HG03159 (cell line): ENCODE results near the gene AMPD3.

Experiments
- ATAC-seq: cut with Tn5 transposase; IDR thresholded peaks from one replicate; pipeline ENCODE4 v1.9.1; 2021; ENCODE audit warnings: mild to moderate bottlenecking, moderate library complexity; ENCODE audit not compliant: unreplicated experiment

Gene AMPD3

DNA sequence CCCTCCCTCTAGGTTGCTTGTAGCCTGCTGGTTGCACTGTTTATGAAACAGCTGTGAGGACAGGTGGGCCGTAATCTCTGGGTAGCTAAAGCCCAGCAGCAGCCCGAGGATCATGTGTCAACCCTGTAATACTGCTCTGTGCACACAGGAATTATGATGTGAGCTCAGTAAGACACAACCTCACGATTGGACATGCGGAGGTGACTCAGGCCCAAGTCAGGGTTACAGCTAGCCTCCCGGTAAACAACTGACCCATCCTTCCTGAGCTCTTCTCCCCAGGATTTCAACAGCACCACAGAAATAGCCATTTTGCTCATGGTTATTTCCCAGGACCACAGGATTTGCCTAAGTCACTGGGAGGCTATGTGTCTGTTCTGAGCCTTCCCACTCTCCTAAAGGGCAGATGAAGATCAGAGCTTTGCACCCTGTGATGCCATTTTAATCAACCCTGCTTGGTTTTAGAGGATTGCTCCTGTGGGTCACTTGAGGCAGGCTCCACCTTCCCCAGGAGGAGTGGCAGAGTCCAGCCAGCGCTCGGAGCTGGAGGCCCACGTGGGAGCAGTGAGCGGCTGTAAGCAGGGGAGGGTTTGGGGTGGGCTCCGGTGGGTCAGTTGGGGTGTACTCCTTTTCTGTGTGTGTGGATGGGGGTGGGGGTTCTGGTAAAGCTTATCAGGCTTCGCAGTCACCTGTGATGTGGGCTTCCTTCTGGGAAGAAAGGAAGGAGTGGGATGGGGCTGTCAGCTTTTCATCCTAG is at the start of gene AMPD3:
AMPD3 (plus strand) TSS at position 387 of the 754 bp plus-strand sequence. CDS start 6,256 bp downstream, outside the sequence.
- no peak for ATAC-seq

GRCh38 chr11:10405865-10406592 is 49.0 kb upstream of the AMPD3 start:
- no peak for ATAC-seq

DNA sequence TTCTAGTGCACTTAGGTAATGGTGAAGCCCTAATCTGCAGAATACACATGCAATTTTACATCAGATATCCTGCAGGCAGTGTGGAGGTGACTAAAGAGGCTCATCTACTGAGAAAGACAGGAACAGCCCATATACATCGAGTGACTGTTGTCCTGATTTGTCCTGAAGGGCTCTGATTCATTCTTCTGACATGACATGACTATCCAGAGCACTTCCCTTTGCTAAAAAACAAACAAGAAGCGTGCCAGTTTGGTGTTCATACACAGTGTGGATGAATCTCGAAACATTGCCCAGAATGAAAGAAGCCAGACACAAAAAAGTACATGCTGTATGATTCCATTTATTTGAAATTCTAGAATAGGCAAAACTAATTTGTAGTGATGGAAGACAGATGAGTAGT is 48.0 kb upstream of the AMPD3 start:
- ATAC-seq, result no peak

DNA sequence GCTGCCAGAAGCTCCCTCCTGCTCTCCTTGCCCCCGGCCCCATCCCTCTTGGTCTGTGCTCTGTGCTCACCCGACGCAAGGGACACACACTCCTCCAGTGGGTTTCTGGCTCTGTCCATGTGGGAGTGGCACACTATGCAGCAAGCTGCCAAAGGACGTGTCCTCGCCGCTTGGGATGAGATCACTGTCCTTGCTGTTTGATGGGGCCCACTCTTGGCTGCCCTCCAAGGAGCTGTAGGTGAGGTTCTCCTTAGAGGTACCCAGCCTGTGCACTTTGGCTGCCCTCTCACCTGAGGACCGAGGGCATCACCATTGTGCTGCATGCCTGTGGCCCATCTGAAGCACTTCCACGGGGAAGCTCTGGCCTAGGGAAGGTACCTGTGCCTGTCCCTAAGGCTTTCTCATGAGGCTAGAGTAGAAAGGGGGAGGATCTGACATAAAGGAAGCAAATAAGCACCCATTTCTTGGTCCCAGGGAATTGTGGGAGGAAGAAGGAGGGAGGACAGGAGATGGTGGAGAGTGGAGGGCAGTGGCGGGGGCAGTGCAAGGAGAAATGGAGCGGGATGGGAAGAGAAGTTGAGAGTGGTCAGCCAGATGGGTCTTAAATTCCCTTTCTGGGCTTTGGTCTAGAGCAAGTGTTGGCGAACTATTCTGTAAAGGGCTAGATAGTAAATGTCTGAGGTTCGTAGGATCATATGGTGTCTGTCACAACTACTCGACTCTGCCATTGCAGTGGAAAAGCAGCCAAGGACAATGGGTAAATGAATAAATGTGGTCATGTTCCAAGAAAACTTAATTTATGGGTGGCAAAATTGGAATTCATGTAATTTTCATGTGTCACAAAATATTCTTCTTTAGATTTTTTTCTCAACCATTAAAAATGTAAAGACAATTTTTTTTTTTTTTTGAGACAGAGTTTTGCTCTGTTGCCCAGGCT is 47.0 kb upstream of the AMPD3 start:
- no peak for ATAC-seq

GRCh38 chr11:10409207-10409661 is 45.8 kb upstream of the AMPD3 start:
- no peak for ATAC-seq

GRCh38 chr11:10410106-10410843 is 44.8 kb upstream of the AMPD3 start:
- ATAC-seq, result no peak

- ATAC-seq, result no peak
These were observed 44.2 kb upstream of the AMPD3 start for GRCh38 chr11:10410844-10411200.

- ATAC-seq, result no peak
These were observed 42.8 kb upstream of the AMPD3 start for GRCh38 chr11:10412266-10412665.

- no peak for ATAC-seq
These were observed 41.8 kb upstream of the AMPD3 start for GRCh38 chr11:10413268-10413667.

DNA sequence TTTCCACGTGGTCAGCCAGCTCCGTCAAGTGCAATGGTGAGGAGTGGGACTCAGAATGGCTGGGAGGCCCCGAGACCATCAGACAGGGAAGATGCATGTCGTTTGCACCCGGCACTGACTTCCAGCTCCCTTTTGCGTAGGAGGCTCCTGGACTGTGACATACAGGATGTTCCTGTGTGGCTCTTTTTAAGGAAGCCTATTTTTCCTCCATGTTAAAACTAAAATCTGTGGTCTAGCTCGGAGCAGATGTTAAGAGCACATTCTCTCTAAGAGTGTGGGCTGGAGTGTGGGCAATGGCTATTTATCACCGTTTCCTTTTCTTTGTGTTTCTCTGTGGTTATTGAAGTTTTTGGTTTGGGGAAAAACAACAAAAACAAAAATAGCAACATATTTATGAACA is 40.9 kb upstream of the AMPD3 start:
- ATAC-seq, result no peak

- no peak for ATAC-seq
These were observed 40.4 kb upstream of the AMPD3 start for GRCh38 chr11:10414659-10415058.

- ATAC-seq, result no peak
These were observed 39.2 kb upstream of the AMPD3 start for GRCh38 chr11:10415817-10416392.

- no peak for ATAC-seq
These were observed 36.7 kb upstream of the AMPD3 start for GRCh38 chr11:10418259-10418949.

- no peak for ATAC-seq
These were observed 36.1 kb upstream of the AMPD3 start for GRCh38 chr11:10418950-10419310.

GRCh38 chr11:10426475-10426874 is 28.6 kb upstream of the AMPD3 start:
- no peak for ATAC-seq

DNA sequence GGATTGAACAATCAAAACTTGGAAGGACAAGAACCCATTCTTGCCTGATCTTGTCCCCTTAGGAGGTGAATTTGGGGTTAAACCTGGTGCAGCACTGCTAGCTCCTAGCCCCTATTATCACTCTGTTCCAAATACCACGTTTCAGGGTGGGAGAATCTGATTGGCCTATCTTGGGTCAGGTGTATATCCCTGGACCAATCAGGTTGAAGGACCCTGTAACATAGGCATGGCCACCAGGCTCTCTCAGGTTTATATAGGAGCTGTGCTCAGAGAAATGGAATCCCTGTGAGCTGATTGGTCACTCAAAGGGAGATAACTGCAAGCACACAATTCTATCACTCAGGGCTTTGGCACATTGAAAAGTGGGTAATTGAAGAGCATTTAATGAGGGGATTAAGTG is 26.6 kb upstream of the AMPD3 start:
- ATAC-seq, result no peak

DNA sequence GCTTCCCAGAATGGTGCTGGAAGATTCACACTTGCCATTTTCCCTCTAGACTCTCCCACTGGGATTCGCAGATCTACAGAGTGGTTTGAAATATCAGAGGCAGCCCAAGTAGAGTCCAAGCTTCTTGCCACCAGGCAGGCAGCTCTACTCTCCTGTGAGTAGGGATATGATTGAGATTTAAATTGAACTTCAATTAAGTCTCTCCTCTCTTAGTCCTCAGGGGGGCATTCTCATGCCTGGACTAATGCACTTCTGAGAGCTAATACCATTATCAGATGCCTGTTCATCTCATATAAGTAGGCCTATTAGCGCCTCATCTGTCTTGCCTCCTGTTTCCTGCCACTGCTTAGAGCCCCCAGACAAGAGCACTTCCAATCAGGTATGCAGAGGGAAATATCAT is 25.5 kb upstream of the AMPD3 start:
- no peak for ATAC-seq

DNA sequence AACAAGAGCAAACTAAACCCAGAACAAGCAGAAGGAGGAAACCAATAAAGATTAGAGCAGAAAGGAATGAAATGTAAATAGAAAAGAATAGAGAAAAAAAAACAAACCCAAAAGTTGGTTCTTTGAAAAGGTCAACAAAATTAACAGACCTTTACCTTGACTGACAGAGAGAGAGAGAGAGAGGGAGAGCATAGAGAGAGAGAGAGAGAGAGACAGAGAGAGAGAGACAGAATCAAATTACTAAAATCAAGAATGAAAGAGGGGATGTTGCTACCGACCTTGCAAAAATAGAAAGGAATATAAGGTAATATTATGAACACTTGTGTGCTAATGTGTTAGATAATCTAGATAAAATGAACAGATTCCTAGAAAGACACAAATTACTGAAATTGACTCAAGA is 22.6 kb upstream of the AMPD3 start:
- no peak for ATAC-seq

DNA sequence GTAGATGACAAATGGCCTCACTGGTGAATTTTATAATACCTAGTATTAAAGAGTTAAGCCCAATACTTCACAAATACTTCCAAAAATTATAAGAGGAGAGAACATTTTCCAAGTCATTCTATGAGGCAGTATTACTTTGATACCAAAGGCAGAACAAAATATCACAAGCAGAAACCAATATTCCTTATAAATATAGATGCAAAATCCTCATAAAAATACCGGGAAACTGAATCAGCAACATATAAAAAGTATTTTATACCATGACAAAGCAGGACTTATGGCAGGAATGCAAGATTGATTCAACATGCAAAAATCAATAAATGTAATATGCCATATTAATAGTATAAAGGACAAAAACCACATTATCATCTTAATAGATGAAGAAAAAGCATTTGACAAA is 22.1 kb upstream of the AMPD3 start:
- ATAC-seq, result no peak

DNA sequence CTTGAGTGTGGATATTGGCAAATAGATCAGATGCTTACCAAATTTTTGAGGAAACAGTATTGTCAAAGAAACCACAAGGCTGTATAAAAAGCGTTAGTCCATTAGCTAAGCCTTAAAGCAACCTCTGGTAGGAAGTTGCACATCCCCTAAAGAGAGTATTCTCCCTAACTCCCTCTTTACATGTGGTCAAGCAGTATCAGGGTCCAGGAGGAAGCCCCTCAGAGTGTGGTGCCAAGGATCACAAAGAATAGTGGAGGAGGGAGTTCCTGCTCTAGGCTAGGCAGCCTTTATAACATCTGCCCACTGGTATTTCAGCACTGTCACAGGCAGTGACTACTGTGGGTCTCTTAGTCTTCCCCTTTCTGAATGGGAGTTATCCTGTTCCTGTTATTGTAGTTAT is 18.8 kb upstream of the AMPD3 start:
- no peak for ATAC-seq
